Fibroblast of skin of left biceps (primary cell): ENCODE measurements around the gene VAV2.
A peak's percentile ranks its signal among the peaks of the same experiment; 100 is the strongest.

Experiments
- DNase-seq, 2 experiments: peaks; one replicate each; pipeline ENCODE4 v3.0.0-alpha.2; 2013; ENCODE audit warnings: low read depth in 2 of 2

The VAV2 gene

DNA sequence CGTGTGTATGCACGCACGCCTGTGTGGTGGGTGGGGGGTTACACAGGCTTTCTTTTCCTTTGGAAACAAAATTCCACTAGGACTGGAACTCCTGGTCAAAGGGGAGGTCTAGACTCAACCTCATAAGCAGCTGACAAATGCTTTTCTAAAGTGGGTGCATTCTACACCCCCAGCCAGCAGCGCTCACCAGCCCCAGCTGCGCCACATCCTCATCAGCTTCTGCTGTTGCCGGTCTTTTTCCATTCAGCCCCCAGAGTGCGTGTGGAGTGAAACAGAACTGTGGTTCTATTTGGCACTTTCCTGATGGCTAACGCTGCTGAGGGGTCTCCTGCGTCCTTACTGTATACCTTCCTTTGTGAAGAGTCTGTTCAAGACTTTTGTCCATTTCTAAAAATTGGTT lies 176.3 kb downstream of the VAV2 start:
- no peak for DNase-seq

- no peak for DNase-seq
Measured at GRCh38 chr9:133814586-133815208, 177.4 kb downstream of the VAV2 start.

DNA sequence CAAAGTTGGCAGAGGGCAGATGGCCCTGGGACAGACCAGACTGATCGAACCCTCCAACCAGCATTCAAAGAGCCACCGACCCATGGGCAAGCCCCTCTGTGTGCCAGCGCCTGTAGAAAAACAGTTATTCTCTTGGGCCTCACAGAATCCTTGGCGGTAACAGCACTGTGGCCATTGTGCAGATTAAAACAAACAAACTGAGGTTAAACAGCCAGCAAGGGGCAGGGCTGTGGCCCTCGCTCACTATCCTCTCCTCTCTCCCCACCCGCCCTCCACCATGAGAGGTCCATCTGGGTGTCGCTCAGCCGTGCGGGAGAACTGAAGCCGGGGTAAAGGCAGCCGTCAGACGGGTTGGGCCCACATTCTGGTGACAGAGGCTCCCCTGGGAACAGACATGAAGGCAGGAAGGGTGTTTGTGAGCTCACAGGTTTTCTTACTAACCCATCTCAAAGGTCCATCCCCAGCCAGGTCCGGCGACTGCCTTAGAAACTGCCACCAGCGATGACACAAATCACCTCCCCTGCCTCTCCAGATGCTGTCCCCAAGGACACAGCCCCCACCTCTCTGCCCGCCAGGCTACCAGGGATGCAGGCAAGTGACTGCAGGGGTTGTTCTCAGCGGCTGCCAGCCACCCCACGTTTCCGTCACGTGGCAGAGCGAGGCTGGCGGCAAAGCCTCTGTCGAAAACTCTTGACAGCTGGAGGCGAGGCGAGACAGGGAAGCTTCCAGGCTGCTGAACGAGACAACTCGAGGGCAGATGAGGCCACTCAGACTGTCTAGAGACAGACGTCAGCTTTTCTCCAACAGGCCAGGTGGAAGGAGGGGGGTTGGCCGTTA lies 178.2 kb downstream of the VAV2 start:
- peak in 1 of 2 experiments; percentile 10 for DNase-seq

GRCh38 chr9:133812941-133813748 lies 179.0 kb downstream of the VAV2 start:
- no peak for DNase-seq

GRCh38 chr9:133812077-133812868 lies 179.9 kb downstream of the VAV2 start:
- DNase-seq = no peak

- no peak for DNase-seq
Measured at GRCh38 chr9:133811471-133811870, 180.7 kb downstream of the VAV2 start.

DNA sequence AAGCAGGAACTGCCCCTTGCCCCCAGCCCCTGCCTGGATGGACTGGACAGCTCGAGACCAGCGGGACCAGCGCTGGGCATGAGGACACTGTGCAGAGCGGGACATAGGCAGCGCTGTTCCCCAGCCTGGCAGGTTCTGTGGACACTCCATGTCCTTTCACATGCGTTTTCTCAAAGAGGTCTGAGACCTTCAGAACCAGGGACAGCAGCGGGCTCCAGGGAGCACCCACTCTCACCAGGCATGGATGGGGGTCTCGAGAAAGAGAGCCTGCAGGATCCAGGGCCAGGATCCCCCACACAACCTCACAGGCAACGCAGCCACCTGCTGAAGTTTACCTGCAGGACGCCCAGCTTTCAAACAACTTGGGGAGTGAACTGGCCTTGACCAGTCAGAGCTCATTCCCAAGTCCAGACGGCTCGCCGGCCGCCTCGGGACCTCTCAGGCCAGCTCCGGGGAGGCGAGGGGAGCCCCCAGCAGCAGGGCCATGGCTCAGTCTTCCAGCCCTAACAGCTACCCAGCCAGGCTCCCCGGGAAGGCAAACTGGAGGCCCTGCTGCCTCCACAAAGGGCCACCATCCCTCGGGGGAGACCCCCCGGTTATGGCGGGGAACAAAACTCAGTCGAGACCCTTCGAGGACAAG lies 181.4 kb downstream of the VAV2 start:
- DNase-seq = no peak

GRCh38 chr9:133809335-133809734 lies 182.8 kb downstream of the VAV2 start:
- no peak for DNase-seq

- DNase-seq = no peak
Measured at GRCh38 chr9:133807818-133808217, 184.3 kb downstream of the VAV2 start.

GRCh38 chr9:133807037-133807436 lies 185.1 kb downstream of the VAV2 start:
- no peak for DNase-seq

GRCh38 chr9:133806623-133807010 lies 185.5 kb downstream of the VAV2 start:
- DNase-seq = no peak

- DNase-seq = no peak
Measured at GRCh38 chr9:133805876-133806622, 186.1 kb downstream of the VAV2 start.

- DNase-seq = no peak
Measured at GRCh38 chr9:133804199-133804598, 187.9 kb downstream of the VAV2 start.

DNA sequence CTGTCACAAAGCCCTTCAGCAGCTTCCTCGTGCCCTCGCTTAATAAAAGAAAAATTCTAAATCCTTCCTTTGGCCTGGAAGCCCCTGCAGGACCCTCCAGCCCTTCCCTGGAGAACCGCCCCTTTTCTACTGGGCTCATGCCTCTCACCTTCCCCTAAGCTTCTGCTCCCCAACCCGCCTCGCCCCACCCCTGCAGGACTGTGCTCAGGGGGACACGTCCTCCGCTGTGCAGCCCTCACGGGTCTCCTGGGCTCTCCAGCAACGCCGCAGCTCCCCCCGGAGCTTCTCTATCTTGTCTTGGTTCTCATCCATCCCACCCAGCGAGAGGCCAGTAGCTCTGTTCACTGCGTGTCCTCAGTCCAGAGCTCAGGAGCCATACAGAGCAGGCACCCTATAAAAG lies 188.4 kb downstream of the VAV2 start:
- DNase-seq = no peak

DNA sequence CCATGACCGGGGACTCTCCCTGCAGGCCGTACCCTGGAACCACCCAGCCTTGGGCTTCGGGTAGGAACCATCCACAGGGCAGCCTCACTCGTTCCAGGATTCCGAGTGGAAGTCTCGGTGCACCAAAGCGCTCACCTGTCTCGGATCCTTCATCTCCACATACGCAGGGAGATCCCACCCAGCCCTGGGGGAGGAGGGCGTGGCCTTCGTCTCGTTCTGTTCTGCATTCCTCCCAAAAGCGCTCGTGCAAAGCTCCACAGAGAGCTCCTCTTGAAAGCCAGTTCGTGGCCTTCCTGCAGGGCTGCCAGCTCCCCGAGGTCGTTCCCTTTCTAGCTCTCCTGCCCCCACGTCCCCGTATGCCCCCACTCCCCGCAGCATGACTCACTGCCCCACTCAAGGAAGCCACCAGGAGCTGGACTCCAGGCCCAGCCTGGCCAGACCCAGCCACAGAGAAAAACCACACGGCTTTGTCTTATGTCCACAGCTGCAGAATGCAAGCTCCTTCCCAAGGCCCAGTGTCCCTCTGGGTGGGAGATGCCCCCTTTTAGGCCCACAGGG lies 189.0 kb downstream of the VAV2 start:
- no peak for DNase-seq

GRCh38 chr9:133801739-133802138 lies 190.4 kb downstream of the VAV2 start:
- no peak for DNase-seq

- DNase-seq = no peak
Measured at GRCh38 chr9:133800266-133800665, 191.9 kb downstream of the VAV2 start.

- no peak for DNase-seq
Measured at GRCh38 chr9:133799716-133800115, 192.4 kb downstream of the VAV2 start.

- DNase-seq = no peak
Measured at GRCh38 chr9:133799106-133799505, 193.0 kb downstream of the VAV2 start.

DNA sequence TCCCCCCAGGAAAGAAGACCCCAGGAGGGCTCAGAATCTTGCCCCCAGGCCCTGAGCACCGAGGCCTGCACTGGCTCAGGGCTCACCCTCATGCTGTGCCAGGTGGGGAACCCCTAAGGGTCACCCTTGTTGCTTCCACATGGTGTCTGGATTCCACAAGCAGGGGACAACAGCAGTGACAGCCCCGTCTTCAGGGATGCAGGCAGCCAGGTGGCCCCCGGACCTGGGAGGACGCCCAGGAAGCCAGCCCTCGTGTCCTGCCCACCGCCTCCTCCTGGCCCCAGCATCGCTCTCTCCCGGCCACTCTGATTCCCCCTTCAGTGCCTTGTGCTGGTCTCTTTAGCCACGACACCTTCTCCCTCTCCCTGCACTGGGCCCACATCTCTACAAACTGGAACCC lies 194.0 kb downstream of the VAV2 start:
- DNase-seq = no peak
